Measurements from ENCODE around the gene PRDM16. TPM values are rescaled to one million over a fixed set of nuclear protein-coding genes. Genes with fewer than 3 reads are reported as not detected.

Gene PRDM16
- total RNA-seq, 1 experiment from 2014 or later, result 0.17 TPM

- Histone ChIP-seq H3K79me1 (ENCODE audit: insufficient read depth, low read depth, low read length, poor library complexity, severe bottlenecking) (no peaks in the 10 kb centered on the region), H3K4me2 (ENCODE audit: insufficient read depth, insufficient read length, low read length) (no peak overlapping the region), H3T11ph (ENCODE audit: low read length) (no peak overlapping the region), H3K27ac (ENCODE audit: insufficient read length, low read depth, low read length) (no peak overlapping the region), H3K4ac (ENCODE audit: low read depth, low read length) (no peak overlapping the region), H2BK20ac (ENCODE audit: low read depth, low read length, poor library complexity, severe bottlenecking) (no peak overlapping the region), H2BK120ac (ENCODE audit: low read depth, low read length, poor library complexity, severe bottlenecking) (no peak overlapping the region), H2BK5ac (ENCODE audit: insufficient read length, low read length) (no peak overlapping the region), H3K56ac (ENCODE audit: insufficient read length, low read depth, low read length) (no peak overlapping the region), H3K4me1 (ENCODE audit: insufficient read depth, low read length) (no peaks in the 10 kb centered on the region), H4K5ac (ENCODE audit: insufficient read length, low read depth, low read length) (no peak overlapping the region), H3K9me3 (ENCODE audit: control insufficient read depth, low read depth, low read length) (no peaks in the 10 kb centered on the region), H2AFZ (ENCODE audit: low read length) (no peak overlapping the region), H4K8ac (replicated peaks; ENCODE audit: insufficient read length, low read depth, low read length) (no peak overlapping the region), H2BK15ac (ENCODE audit: low read depth, low read length) (no peak overlapping the region), H3K14ac (ENCODE audit: insufficient read depth, low read length) (no peak overlapping the region), H4K91ac (ENCODE audit: insufficient read length, low read depth, low read length) (no peak overlapping the region), H3K23ac (ENCODE audit: insufficient read length, low read depth, low read length) (no peak overlapping the region), H3K27me3 (ENCODE audit: insufficient read depth, low read length) (no peaks in the 10 kb centered on the region), H3K18ac (ENCODE audit: insufficient read length, low read depth, low read length) (no peak overlapping the region), H3K9ac (ENCODE audit: extremely low read depth, insufficient read length, low read length) (no peak overlapping the region), H3K79me2 (ENCODE audit: insufficient read depth, low read length) (no peaks in the 10 kb centered on the region), H4K20me1 (ENCODE audit: control insufficient read depth, insufficient read depth, insufficient read length) (no peaks in the 10 kb centered on the region), H3K23me2 (ENCODE audit: insufficient read length, low read depth, low read length, poor library complexity, severe bottlenecking) (no peaks in the 10 kb centered on the region), H2BK12ac (ENCODE audit: insufficient read length, low read depth, low read length) (no peak overlapping the region), H2AK5ac (ENCODE audit: insufficient read length, low read length) (no peak overlapping the region)
- no peak for TF ChIP-seq CTCF (conservative IDR thresholded peaks at IDR 0.05)
- H3K27ac Mint-ChIP-seq, result no peak overlapping the region
- no peaks in the 10 kb centered on the region for H3K36me3 Mint-ChIP-seq (ENCODE audit: insufficient read depth in 1 of 3, low read depth in 3 of 3)
- no peaks in the 10 kb centered on the region for H3K9me3 Mint-ChIP-seq
- no peaks in the 10 kb centered on the region; the same call in 1 of the 2 replicates for H3K27me3 Mint-ChIP-seq (ENCODE audit: low read depth)
- no peak overlapping the region for H3K4me3 Mint-ChIP-seq
- DNase-seq, result no peak
- WGBS (ENCODE audit: extremely low coverage, insufficient read length, low lambda C conversion rate), result no CpG with 5 or more reads among the region's 24 CpGs
- peaks cover 12 to 25% of the 10 kb centered on the region in 2 experiments for H3K4me1 Mint-ChIP-seq
Observed at GRCh38 chr1:3282656-3283430, 213.8 kb downstream of the PRDM16 start.

All from H9 (cell line).